ENCODE results near the gene CHL1. TPM values are rescaled to one million over a fixed set of nuclear protein-coding genes. Genes with fewer than 3 reads are reported as not detected.

Gene CHL1, protein sequence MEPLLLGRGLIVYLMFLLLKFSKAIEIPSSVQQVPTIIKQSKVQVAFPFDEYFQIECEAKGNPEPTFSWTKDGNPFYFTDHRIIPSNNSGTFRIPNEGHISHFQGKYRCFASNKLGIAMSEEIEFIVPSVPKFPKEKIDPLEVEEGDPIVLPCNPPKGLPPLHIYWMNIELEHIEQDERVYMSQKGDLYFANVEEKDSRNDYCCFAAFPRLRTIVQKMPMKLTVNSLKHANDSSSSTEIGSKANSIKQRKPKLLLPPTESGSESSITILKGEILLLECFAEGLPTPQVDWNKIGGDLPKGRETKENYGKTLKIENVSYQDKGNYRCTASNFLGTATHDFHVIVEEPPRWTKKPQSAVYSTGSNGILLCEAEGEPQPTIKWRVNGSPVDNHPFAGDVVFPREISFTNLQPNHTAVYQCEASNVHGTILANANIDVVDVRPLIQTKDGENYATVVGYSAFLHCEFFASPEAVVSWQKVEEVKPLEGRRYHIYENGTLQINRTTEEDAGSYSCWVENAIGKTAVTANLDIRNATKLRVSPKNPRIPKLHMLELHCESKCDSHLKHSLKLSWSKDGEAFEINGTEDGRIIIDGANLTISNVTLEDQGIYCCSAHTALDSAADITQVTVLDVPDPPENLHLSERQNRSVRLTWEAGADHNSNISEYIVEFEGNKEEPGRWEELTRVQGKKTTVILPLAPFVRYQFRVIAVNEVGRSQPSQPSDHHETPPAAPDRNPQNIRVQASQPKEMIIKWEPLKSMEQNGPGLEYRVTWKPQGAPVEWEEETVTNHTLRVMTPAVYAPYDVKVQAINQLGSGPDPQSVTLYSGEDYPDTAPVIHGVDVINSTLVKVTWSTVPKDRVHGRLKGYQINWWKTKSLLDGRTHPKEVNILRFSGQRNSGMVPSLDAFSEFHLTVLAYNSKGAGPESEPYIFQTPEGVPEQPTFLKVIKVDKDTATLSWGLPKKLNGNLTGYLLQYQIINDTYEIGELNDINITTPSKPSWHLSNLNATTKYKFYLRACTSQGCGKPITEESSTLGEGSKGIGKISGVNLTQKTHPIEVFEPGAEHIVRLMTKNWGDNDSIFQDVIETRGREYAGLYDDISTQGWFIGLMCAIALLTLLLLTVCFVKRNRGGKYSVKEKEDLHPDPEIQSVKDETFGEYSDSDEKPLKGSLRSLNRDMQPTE (N-terminal part only)
- 6.8 and 7.4 TPM in 2 replicates for total RNA-seq

DNA sequence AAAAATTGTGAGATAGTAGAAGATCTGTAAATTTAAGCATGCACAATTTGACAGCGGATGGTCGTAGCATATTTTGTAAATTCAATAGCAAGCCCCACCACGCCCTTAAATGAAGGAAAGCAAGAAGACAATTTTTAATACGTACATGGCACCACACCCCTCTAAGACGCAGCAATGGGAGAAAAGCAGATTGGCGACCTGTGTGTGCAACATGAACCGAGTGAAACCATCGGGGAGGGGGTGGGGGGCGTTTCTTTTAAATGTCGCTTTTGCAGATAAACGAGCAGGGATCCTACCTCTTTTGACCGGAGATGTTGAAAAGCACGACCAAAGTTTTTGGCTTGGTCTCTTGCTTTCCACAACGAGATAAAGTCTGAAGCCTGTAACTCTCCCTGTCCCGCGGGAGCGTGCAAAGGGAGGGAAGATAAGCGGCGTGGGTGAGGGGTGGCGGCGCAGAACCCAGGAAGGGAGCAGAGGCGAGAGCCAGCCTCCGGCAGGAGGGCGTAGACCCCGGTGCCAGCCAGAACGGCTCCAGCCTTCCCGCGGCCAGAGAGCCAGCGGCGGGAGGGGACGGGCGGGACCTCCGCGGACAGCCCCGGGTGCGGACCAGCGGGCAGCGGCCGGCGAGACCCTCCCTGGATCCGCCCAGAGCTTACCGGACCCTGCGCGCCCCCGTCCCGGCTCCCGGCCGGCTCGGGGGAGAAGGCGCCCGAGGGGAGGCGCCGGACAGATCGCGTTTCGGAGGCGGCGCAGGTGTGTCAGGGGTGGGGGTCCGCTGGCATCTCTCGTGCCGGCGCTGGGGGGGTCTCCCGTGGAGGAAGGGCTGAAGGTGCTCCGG, at the start of gene CHL1:
Gene CHL1, plus strand, starts transcription at position 453 of the 838 bp plus-strand sequence. CDS start 123,014 bp downstream, outside the sequence.
- TF ChIP-seq, protein P1, sequence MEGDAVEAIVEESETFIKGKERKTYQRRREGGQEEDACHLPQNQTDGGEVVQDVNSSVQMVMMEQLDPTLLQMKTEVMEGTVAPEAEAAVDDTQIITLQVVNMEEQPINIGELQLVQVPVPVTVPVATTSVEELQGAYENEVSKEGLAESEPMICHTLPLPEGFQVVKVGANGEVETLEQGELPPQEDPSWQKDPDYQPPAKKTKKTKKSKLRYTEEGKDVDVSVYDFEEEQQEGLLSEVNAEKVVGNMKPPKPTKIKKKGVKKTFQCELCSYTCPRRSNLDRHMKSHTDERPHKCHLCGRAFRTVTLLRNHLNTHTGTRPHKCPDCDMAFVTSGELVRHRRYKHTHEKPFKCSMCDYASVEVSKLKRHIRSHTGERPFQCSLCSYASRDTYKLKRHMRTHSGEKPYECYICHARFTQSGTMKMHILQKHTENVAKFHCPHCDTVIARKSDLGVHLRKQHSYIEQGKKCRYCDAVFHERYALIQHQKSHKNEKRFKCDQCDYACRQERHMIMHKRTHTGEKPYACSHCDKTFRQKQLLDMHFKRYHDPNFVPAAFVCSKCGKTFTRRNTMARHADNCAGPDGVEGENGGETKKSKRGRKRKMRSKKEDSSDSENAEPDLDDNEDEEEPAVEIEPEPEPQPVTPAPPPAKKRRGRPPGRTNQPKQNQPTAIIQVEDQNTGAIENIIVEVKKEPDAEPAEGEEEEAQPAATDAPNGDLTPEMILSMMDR (IDR thresholded peaks at IDR 0.05) = no peak
- Mint-ChIP-seq H3K27ac (peak within 1 kb of the TSS; percentile 15), H3K36me3 (ENCODE audit: low read depth) (no peaks in the 10 kb centered on the region), H3K4me1 (peaks cover 13% of the 10 kb centered on the region), H3K9me3 (no peaks in the 10 kb centered on the region), H3K4me3 (peak within 1 kb of the TSS; percentile 87), H3K27me3 (peaks cover 14% of the 10 kb centered on the region)
- POLR2A ChIA-PET = interaction anchor here (0.6 to 1.3 kb wide), 3 partner anchors 82 to 891 kb away, joined by 3 to 6 read pairs (median 4); no protein-coding TSS in a partner anchor
- peak; percentile 6 for ATAC-seq (ENCODE audit: low read depth)
- DNase-seq = peak; percentile 21
- intact Hi-C loops (cut with micrococcal nuclease) = loop anchor here (1.0 to 5.0 kb wide), 3 partner anchors 16 to 96 kb away; no protein-coding TSS in a partner anchor
- CTCF ChIA-PET = no interaction called here

- ATAC-seq (ENCODE audit: low read depth) (no peak), DNase-seq (no peak)
- ChIA-PET POLR2A (no interaction called here), CTCF (no interaction called here)
- Mint-ChIP-seq H3K9me3 (peaks cover 3% of the 10 kb centered on the region), H3K36me3 (ENCODE audit: low read depth) (no peaks in the 10 kb centered on the region), H3K27ac (no peak overlapping the region), H3K4me1 (peaks cover 1% of the 10 kb centered on the region), H3K27me3 (no peaks in the 10 kb centered on the region), H3K4me3 (no peak overlapping the region)
- TF ChIP-seq, protein P1 (IDR thresholded peaks at IDR 0.05) = no peak
- intact Hi-C loops (cut with micrococcal nuclease) = no loop called here
These were observed 44.9 kb upstream of the CHL1 start for GRCh38 chr3:151614-152189.

DNA sequence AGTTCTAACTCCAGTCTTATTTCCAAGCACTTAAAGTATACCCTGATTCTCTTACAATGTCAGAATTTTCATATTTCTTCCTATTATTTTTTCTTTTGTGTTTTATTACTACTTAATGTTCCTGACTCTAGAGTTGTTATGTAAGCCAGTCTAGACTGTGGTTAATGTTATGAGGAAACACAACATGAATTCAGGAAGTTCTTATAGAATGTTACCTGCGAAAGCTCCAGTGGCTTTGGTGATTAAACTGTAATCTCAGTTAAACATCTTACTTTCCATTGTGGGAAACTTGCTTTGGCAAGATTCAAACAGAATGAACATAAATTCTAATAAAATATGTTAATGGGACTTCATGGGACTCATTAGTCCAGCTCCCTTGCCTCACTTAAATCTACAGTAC, 36.6 kb upstream of the CHL1 start:
- CTCF ChIA-PET = interaction anchor here (1.4 kb wide), 1 partner anchor 194 kb away, joined by 5 read pairs; no protein-coding TSS in a partner anchor

GRCh38 chr3:166071-166470, 30.5 kb upstream of the CHL1 start:
- H3K4me1 Mint-ChIP-seq = no peaks in the 10 kb centered on the region
- no peak overlapping the region for H3K27ac Mint-ChIP-seq
- ATAC-seq (ENCODE audit: low read depth) = no peak
- intact Hi-C loops (cut with micrococcal nuclease) = no loop called here
- no peaks in the 10 kb centered on the region for H3K36me3 Mint-ChIP-seq (ENCODE audit: low read depth)
- no peak overlapping the region for H3K4me3 Mint-ChIP-seq
- CTCF ChIA-PET = no interaction called here
- POLR2A ChIA-PET = no interaction called here
- TF ChIP-seq, protein P1 (IDR thresholded peaks at IDR 0.05) = no peak
- H3K27me3 Mint-ChIP-seq = peaks cover 6% of the 10 kb centered on the region
- DNase-seq = no peak
- H3K9me3 Mint-ChIP-seq = no peaks in the 10 kb centered on the region

More for the DNA sequence above, 36.6 kb upstream of the CHL1 start:
- TF ChIP-seq, protein P1 (IDR thresholded peaks at IDR 0.05) = no peak
- H3K4me1 Mint-ChIP-seq = no peaks in the 10 kb centered on the region
- H3K4me3 Mint-ChIP-seq = no peak overlapping the region
- intact Hi-C loops (cut with micrococcal nuclease) = no loop called here
- H3K27me3 Mint-ChIP-seq = peaks cover 6% of the 10 kb centered on the region
- DNase-seq (no peak), ATAC-seq (ENCODE audit: low read depth) (no peak)
- H3K36me3 Mint-ChIP-seq (ENCODE audit: low read depth) = no peaks in the 10 kb centered on the region
- H3K27ac Mint-ChIP-seq = no peak overlapping the region
- H3K9me3 Mint-ChIP-seq = no peaks in the 10 kb centered on the region
- POLR2A ChIA-PET = no interaction called here

All from activated B cell treated with CpG ODN at 0.5 μM for 24 hours (primary cell).